Keratinocyte (primary cell): Measurements from ENCODE around the gene SLC9C2. TPM values are rescaled to one million over a fixed set of nuclear protein-coding genes. Genes with fewer than 3 reads are reported as not detected.

ENCODE experiments used
- DNase-seq: peaks from one replicate; pipeline ENCODE4 v3.0.0-alpha.2; 2011; ENCODE audit warnings: low read depth, missing footprints, low spot score
- FAIRE-seq: peaks from 2 replicates; lab custom pipeline; 2011; peaks lifted over from hg19 to GRCh38; lab: Jason Lieb, UNC
- H2AFZ ChIP-seq: 2 replicates; pipeline ENCODE4 v1.6.0; 2012; ENCODE audit warnings: low read length, control low read depth, inconsistent platforms; ENCODE audit not compliant: control insufficient read depth
- H3K27ac ChIP-seq: 2 replicates; pipeline ENCODE4 v1.5.1; 2011; ENCODE audit warnings: low read length; ENCODE audit not compliant: control insufficient read depth, insufficient read depth
- H3K27me3 ChIP-seq: 3 replicates; pipeline ENCODE4 v1.6.0; 2011; ENCODE audit warnings: low read length; ENCODE audit not compliant: control insufficient read depth, insufficient read depth; ENCODE audit errors: extremely low read depth
- H3K36me3 ChIP-seq, 2 experiments: 2 replicates in 1 of 2; 3 replicates in 1 of 2; pipeline ENCODE4 v1.5.1; 2011; ENCODE audit warnings: low read length in 2 of 2, mild to moderate bottlenecking in 1 of 2; ENCODE audit not compliant: control insufficient read depth in 2 of 2, insufficient read depth in 2 of 2; ENCODE audit errors: extremely low read depth in 1 of 2
- H3K4me1 ChIP-seq: 3 replicates; pipeline ENCODE4 v1.5.1; 2011; ENCODE audit warnings: low read length; ENCODE audit not compliant: control insufficient read depth, insufficient read depth; ENCODE audit errors: extremely low read depth
- H3K4me2 ChIP-seq: 3 replicates; pipeline ENCODE4 v1.6.0; 2011; ENCODE audit warnings: low read depth, low read length; ENCODE audit not compliant: control insufficient read depth, insufficient read depth; ENCODE audit errors: extremely low read depth
- H3K4me3 ChIP-seq, 3 experiments: fragments of 200-600 bp in 1 of 3; sonication (generic) in 1 of 3; 2 replicates in 2 of 3; 3 replicates in 1 of 3; pipeline ENCODE4 v1.5.1; 2011 to 2016; ENCODE audit warnings: low read length in 3 of 3, mild to moderate bottlenecking in 3 of 3, control low read depth in 2 of 3, inconsistent platforms in 1 of 3, low read depth in 1 of 3, mixed read lengths in 1 of 3, mixed run types in 1 of 3, moderate library complexity in 1 of 3; ENCODE audit not compliant: control insufficient read depth in 2 of 3, insufficient read depth in 2 of 3; ENCODE audit errors: extremely low read depth in 1 of 3
- H3K79me2 ChIP-seq: 2 replicates; pipeline ENCODE4 v1.6.0; 2012; ENCODE audit warnings: low read length; ENCODE audit not compliant: control insufficient read depth, insufficient read depth
- H3K9ac ChIP-seq: 3 replicates; pipeline ENCODE4 v1.6.0; 2011; ENCODE audit warnings: low read length; ENCODE audit not compliant: control insufficient read depth, insufficient read depth; ENCODE audit errors: extremely low read depth
- H3K9me1 ChIP-seq: 3 replicates; pipeline ENCODE4 v1.6.0; 2011; ENCODE audit warnings: low read length; ENCODE audit not compliant: control insufficient read depth, insufficient read depth; ENCODE audit errors: extremely low read depth
- H3K9me3 ChIP-seq: 2 replicates; pipeline ENCODE4 v1.5.1; 2012; ENCODE audit warnings: low read depth, low read length; ENCODE audit not compliant: control insufficient read depth
- H4K20me1 ChIP-seq: 3 replicates; pipeline ENCODE4 v1.6.0; 2011; ENCODE audit warnings: low read length; ENCODE audit not compliant: control insufficient read depth, insufficient read depth; ENCODE audit errors: extremely low read depth
- EZH2 ChIP-seq: IDR thresholded peaks from one replicate; pipeline ENCODE4 v1.6.1; 2012; ENCODE audit warnings: inconsistent platforms, mild to moderate bottlenecking, low read length, moderate library complexity
- dilution Hi-C: fragments of 300-500 bp; cut with MboI; formaldehyde crosslinking; loops from one replicate; pipeline ENCODE4 v1.7.0; 2020; ENCODE audit warnings: low sequenced_read_pairs; ENCODE audit not compliant: extremely low pct_ligation_motif_present
- polyA plus RNA-seq, 5 experiments: library from polyadenylated mRNA; depleted of rRNA in 3 of 5; stranded (reverse) in 3 of 5; stranded (forward) in 1 of 5; unstranded in 1 of 5; fragments of >200 nt; gene quantifications; 1 replicate in 1 of 5; 2 replicates in 3 of 5; 3 replicates in 1 of 5; pipeline versions ENCODE4 v1.2.1 to v1.2.3, GENCODE V29; 2011 to 2012; ENCODE audit warnings: missing spikeins in 2 of 5, low read depth in 1 of 5, low replicate concordance in 1 of 5
- TF ChIP-seq, protein P1 (sequence below), 3 experiments: IDR thresholded peaks in 1 of 3; conservative IDR thresholded peaks in 1 of 3; optimal IDR thresholded peaks in 1 of 3; 2 replicates in 2 of 3; 3 replicates in 1 of 3; pipeline versions ENCODE3 to v1.5.1; 2011; ENCODE audit warnings: low read length in 3 of 3, mild to moderate bottlenecking in 3 of 3, moderate library complexity in 2 of 3, control low read depth in 1 of 3, inconsistent platforms in 1 of 3; ENCODE audit not compliant: insufficient read depth in 2 of 3; ENCODE audit errors: extremely low read depth in 1 of 3

Gene SLC9C2
- polyA plus RNA-seq, 1 donor (not counting 4 experiments of a cell fraction or from before 2014, with no cell fraction given) = not detected

DNA sequence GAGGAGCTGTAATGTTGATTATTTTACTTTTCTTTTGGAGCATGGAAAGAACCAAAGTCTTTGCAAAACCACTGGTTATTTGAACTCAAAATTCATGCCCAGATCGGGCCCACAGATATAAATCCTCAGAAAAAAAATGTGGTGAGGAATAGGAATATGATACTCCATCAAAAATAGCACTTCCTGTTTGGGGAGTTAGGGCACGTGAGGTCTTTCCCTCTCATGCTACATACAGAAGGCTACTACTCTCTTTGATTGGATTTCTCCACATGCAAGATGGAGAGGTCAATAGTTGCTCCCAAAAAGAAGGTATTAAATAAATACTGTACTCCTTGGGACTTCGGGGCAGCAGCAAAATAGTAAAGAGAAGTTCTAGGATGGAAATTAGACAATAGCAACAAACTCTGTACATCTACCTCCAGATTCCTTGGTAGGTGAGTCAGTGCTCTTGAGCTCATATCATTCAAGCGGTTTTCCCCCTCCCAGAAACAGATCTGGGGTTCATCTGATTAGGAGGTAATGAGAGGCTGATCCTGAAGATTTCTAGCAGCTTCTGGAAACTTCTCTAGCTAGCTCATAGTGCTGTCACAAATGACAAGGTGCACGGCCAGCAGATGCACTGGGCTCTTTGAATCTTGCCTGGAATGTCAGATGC lies 47.1 kb downstream of the SLC9C2 start:
- Histone ChIP-seq H3K4me1 (peaks cover 22% of the 10 kb centered on the region), H2AFZ (peak overlapping the region; percentile 41), H3K79me2 (no peaks in the 10 kb centered on the region), H3K9me1 (no peaks in the 10 kb centered on the region), H3K27ac (no peak overlapping the region), H3K4me2 (no peak overlapping the region), H4K20me1 (no peaks in the 10 kb centered on the region), H3K36me3 (no peaks in the 10 kb centered on the region), H3K9me3 (no peaks in the 10 kb centered on the region), H3K4me3 (no peak overlapping the region), H3K27me3 (no peaks in the 10 kb centered on the region), H3K9ac (no peak overlapping the region)
- dilution Hi-C loops = no loop called here
- FAIRE-seq (peak; percentile 86), DNase-seq (no peak)
- TF ChIP-seq, protein P1, sequence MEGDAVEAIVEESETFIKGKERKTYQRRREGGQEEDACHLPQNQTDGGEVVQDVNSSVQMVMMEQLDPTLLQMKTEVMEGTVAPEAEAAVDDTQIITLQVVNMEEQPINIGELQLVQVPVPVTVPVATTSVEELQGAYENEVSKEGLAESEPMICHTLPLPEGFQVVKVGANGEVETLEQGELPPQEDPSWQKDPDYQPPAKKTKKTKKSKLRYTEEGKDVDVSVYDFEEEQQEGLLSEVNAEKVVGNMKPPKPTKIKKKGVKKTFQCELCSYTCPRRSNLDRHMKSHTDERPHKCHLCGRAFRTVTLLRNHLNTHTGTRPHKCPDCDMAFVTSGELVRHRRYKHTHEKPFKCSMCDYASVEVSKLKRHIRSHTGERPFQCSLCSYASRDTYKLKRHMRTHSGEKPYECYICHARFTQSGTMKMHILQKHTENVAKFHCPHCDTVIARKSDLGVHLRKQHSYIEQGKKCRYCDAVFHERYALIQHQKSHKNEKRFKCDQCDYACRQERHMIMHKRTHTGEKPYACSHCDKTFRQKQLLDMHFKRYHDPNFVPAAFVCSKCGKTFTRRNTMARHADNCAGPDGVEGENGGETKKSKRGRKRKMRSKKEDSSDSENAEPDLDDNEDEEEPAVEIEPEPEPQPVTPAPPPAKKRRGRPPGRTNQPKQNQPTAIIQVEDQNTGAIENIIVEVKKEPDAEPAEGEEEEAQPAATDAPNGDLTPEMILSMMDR (optimal IDR thresholded peaks at IDR 0.05 in 1 of 3, IDR thresholded peaks at IDR 0.05 in 1 of 3, conservative IDR thresholded peaks at IDR 0.05 in 1 of 3; ENCODE audit: extremely low read depth in 1 of 3, insufficient read depth in 2 of 3, low read length in 3 of 3) = no peak
- TF ChIP-seq EZH2 = no peak

- H3K9me3 ChIP-seq = no peaks in the 10 kb centered on the region
- H3K4me3 ChIP-seq = no peak overlapping the region
- H3K9ac ChIP-seq = no peak overlapping the region
- no peaks in the 10 kb centered on the region for H3K9me1 ChIP-seq
- H3K27ac ChIP-seq = peak overlapping the region; percentile 42
- H3K27me3 ChIP-seq = no peaks in the 10 kb centered on the region
- peak overlapping the region; percentile 2 for H2AFZ ChIP-seq
- H3K36me3 ChIP-seq = no peaks in the 10 kb centered on the region
- no peaks in the 10 kb centered on the region for H3K79me2 ChIP-seq
- DNase-seq (no peak), FAIRE-seq (peak; percentile 76)
- no peak overlapping the region for H3K4me2 ChIP-seq
- H3K4me1 ChIP-seq = peaks cover 22% of the 10 kb centered on the region
- no peaks in the 10 kb centered on the region for H4K20me1 ChIP-seq
- dilution Hi-C loops = no loop called here
- no peak for TF ChIP-seq EZH2
- TF ChIP-seq, protein P1 (optimal IDR thresholded peaks at IDR 0.05 in 1 of 3, IDR thresholded peaks at IDR 0.05 in 1 of 3, conservative IDR thresholded peaks at IDR 0.05 in 1 of 3; ENCODE audit: extremely low read depth in 1 of 3, insufficient read depth in 2 of 3, low read length in 3 of 3) = no peak
Observed at GRCh38 chr1:173554541-173555250, 48.2 kb downstream of the SLC9C2 start.
